ENCODE data around the gene USH2A.

Gene USH2A

DNA sequence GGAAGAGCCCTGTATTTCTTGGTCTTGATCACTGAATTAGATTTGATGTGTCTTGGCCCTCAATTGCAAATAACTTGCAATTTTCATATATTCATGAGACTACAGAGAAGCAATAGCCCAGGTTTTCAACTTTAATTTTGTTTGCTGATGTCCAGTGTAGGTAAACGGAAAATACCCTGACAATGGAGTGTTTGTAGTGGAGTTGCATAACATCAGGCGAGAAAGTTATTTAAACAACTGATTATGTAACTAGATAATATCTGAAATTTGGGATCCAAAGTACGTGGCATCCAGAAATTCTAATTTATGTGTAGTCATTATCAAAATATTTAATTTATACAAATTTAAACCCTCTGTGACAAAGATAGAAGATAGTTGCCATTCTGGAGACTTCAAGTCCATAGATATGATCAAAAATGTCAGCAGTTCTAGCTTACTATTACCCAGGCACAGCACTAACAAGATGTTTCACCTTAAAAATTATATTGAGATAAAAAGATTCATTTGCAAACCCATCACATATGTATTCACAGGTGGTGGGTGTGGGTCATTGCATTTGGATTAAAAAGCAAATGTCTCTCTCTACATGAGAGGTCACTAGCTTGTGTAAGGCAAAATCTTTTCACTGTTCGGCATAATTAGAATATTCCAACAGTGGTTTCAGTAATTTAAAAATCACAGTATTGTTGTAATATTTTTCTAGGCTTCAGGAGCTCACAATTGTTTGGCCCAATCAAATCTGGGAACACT is 705.4 kb downstream of the USH2A start:
- DNase-seq (ENCODE audit: low read depth), result no peak

- no peak for DNase-seq (ENCODE audit: low read depth)
These were observed 712.4 kb downstream of the USH2A start for GRCh38 chr1:215710899-215711225.

GRCh38 chr1:215710036-215710898 is 713.0 kb downstream of the USH2A start:
- no peak for DNase-seq (ENCODE audit: low read depth)

DNA sequence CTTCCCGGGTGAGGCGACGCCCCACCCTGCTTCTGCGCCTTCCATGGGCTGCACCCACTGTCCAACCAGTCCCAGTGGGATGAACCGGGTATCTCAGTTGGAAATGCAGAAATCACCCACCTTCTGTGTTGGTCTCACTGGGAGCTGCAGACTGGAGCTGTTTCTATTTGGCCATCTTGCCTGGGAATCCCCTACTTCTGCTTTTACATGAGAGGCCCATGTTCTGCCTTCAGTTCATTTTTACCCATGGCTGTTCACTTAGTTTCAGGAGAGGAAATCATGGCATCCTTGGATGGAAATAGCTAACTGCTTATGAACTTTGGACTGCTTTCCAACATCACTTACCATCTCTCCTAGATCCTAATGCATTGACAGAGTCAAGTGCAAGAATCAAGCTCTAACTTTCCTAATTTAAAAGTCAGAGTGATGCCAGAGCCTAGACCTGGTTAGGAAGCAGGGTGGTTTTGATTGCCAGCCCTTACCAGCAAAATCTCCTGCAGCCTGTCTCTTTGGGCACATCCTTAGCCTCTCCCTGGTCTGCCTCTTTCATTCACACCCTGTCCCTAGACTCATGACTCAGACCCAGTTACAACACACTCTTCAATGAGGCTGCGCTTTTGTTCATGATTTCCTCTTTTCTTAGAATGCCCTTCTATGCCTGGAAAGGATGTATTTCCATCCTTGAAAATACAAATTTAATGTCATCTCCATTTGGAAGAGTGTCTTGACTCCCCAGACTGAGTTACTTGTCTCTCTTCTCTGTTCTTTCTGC is 719.0 kb downstream of the USH2A start:
- no peak for DNase-seq (ENCODE audit: low read depth)

GRCh38 chr1:215682232-215682631 is 741.0 kb downstream of the USH2A start:
- no peak for DNase-seq (ENCODE audit: low read depth)

- no peak for DNase-seq (ENCODE audit: low read depth)
These were observed 742.2 kb downstream of the USH2A start for GRCh38 chr1:215681041-215681440.

GRCh38 chr1:215679231-215679630 is 744.0 kb downstream of the USH2A start:
- DNase-seq (ENCODE audit: low read depth), result no peak

GRCh38 chr1:215677112-215677511 is 746.1 kb downstream of the USH2A start:
- DNase-seq (ENCODE audit: low read depth), result no peak

GRCh38 chr1:215673943-215674342 is 749.3 kb downstream of the USH2A start:
- DNase-seq (ENCODE audit: low read depth), result no peak

DNA sequence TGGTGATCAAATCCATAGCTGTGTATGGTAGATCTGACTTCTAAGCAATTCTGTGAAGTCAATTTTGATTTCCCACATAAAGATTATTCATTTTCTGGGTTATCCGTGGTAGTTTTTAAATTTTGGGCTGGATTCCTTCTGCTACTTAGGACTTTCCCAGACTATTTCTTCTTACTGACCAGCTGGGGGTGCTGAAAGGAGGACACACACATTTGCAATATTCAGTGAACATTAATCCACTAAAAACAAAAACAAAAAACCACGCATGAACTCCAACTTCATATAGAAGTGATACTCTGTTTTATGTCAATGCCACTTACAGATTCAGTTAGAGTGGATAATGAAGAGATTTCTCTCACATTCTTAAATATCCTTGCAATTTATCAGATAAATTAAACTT is 750.8 kb downstream of the USH2A start:
- no peak for DNase-seq (ENCODE audit: low read depth)

- DNase-seq (ENCODE audit: low read depth), result no peak
These were observed 753.3 kb downstream of the USH2A start for GRCh38 chr1:215669806-215670491.

- no peak for DNase-seq (ENCODE audit: low read depth)
These were observed 755.5 kb downstream of the USH2A start for GRCh38 chr1:215667761-215668160.

- DNase-seq (ENCODE audit: low read depth), result no peak
These were observed 758.0 kb downstream of the USH2A start for GRCh38 chr1:215665215-215665614.

GRCh38 chr1:215661033-215661432 is 762.2 kb downstream of the USH2A start:
- DNase-seq (ENCODE audit: low read depth), result no peak

DNA sequence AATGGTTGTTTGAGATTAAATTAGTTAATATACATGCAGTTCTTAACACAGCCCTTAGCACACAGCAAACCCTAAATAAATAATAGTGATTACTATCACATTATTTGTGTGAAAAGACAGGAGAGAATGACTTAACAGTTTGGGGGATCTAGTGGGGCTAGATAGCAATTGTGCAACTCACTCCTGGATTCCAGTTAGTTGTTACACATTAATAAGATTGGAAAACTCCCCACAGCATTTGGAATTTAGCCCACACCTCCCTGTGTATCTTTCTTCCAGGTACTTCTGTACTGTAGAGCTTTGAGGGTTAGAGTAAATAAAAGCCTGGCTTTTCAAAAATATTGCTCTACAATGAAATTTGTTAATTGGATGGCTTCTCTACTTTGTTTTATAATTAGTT is 763.0 kb downstream of the USH2A start:
- DNase-seq (ENCODE audit: low read depth), result no peak

DNA sequence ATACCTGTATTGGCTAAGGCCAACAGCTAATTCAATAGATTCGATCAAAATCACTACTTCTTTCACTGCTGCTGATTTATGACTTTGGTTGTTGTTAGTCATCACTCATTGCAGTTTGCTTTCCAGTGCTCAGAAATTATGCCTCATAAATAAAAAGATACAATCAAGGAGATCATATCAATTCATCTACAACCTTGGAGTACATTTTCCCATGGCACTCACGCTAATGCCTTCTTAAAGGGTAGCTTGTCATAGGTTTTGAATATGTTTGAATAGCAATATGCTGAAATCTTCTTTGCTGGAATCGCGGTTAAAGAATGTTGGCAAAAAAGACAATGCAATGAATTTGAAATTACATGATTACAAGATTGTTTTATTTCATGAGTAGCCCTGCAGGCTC is 766.2 kb downstream of the USH2A start:
- DNase-seq (ENCODE audit: low read depth), result no peak

DNA sequence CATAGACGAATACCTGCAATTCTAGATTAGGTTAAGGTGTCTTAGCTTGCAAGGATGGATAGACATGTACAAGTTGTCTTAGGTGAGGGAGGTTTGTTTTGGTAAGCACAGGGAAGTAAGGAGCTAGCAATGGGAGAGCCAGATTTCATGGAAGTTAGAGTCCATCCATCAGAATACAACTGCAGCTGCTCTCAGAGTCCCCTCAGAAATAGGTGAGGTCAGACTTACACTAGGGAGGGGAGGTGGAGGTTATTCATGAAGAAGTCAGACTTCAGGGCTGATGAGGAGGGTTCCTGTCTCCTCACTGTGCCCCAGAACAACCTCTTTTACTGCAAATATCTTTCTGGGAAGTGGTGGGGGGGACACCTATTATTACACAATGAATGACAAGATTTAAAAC is 770.9 kb downstream of the USH2A start:
- no peak for DNase-seq (ENCODE audit: low read depth)

GRCh38 chr1:215651867-215652266 is 771.4 kb downstream of the USH2A start:
- DNase-seq (ENCODE audit: low read depth), result no peak

- no peak for DNase-seq (ENCODE audit: low read depth)
These were observed 772.6 kb downstream of the USH2A start for GRCh38 chr1:215650446-215651149.

- DNase-seq (ENCODE audit: low read depth), result no peak
These were observed 774.3 kb downstream of the USH2A start for GRCh38 chr1:215648957-215649356.

GRCh38 chr1:215647738-215648137 is 775.5 kb downstream of the USH2A start:
- DNase-seq (ENCODE audit: low read depth), result no peak

- DNase-seq (ENCODE audit: low read depth), result no peak
These were observed 777.4 kb downstream of the USH2A start for GRCh38 chr1:215645861-215646260.
